ENCODE results near the gene TMEM221.
"Not testable (repeated sequence)": the region's sequence is repeated elsewhere in the genome, so short reads cannot be mapped to it uniquely, and the experiment has no call there.

TMEM221 gene

DNA sequence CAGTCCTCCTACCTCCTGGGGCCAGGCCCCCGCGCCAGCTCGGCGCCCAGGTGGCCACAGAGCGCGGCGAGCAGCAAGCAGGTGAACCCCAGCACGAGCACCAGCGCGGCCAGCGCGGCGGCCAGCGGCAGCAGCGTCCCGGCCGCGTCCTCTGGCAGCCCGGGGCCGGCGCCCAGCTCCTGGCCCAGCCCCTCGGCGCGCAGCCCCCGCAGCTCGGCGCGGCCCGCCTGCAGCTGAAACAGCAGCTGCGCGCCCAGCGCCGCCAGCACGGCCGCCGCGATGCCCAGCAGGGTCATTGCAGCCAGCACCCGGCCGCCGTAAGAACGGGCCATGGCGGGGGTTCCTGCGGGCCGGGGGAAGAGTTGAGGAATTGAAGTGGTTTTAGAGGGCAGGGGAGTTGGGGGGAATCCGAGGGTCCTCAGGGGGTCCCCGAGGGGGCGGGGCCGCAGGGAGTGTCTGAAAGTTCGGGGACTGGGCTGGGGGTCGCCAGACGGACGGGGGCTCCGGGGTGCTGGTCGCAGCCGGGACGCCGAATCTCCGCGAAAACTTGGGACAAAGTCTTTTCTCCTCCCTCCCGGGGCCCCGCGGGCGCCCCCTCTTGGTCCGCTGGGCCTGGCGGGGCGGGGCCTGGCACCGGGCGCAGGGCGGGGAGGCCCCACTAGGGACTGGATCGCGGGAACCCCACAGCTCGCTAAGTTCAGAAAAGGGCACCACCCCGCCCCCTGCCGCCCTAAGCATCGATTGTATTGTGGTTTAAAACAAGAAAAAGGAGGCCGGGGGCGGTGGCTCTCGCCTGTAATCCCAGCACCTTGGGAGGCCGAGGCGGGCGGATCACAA lies at the start of gene TMEM221:
Gene TMEM221, minus strand, starts transcription at position 538 of the 837 bp plus-strand sequence. Its CDS starts 206 bp downstream, at position 332.
- peak; percentile 78 for DNase-seq

DNA sequence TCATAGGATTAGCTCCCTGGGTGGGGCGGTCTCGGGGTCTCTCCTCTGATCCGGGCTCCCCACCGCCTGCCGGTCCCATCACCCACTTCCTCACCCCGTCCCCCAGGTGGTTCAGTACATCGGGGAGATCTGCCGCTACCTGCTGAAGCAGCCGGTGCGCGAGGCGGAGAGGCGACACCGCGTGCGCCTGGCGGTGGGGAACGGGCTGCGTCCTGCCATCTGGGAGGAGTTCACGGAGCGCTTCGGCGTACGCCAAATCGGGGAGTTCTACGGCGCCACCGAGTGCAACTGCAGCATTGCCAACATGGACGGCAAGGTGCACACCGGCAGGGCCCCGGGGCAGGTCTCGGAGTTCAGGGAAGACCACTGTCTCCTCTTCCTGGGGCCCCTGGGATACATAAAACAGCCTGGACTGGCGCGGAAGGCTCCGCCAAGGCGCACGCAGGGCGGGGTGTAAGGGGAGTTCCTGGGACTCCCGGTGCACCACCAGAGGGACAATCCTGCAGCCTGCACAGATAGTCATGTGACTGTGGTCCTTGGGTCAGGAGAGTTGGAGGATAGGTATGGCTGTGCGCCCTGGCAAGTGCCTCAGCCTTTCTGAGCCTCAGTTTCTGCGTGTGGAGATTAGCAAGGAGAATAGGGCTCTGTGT lies 48.8 kb upstream of the TMEM221 start:
- no peak for DNase-seq

- peak; percentile 91 for DNase-seq
Measured at GRCh38 chr19:17496337-17496997, 48.0 kb upstream of the TMEM221 start.

GRCh38 chr19:17495639-17496296 lies 47.3 kb upstream of the TMEM221 start:
- DNase-seq: no peak

GRCh38 chr19:17491287-17491686 lies 42.8 kb upstream of the TMEM221 start:
- DNase-seq: no peak

DNA sequence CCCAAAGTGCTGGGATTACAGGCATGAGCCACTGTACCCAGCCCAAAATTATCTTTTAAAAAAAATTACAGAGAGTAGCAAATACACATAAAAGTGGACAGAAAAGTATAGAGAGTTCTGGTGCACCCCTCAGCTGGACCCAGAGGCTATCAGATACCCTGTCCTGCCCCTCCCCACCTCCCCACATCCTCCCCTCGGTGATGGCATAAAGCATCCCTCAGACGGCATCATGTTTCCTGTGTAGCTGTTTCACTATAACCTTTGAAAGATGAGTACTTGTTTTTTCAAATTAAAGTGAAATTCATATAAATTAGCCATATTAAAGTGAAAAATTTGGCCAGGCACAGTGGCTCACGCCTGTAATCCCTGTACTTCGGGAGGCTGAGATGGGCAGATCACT lies 41.9 kb upstream of the TMEM221 start:
- DNase-seq: no peak

DNA sequence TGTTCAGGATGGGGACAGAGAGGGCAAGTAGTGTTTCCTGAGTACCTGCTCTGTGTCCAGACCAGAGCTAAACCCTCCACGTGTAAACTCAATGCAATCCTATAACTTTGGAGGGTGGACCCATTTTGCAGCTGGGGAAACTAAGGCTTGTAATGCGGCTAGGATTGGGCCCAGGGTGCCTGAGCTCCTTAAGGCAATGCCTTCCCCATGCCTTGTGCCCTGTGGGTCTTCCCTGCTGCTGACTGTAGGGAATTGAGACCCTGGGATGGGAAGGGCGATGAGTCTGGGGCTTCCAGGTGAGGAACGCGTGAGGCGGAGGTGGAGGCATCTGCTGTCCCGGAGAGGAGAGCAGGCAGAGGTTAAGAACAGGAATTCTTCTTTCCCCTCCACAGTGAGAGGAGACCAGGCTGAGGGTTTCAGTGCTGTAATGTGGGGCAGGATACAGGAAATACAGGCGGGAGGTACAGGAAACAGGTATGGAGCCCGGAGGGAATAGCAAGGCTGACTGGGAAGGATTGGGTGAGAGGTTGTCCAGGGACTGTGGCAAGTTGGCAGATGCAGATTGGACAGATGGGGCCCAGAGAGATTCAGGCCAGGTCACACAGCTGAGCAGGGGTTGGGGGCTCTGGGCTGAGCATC lies 41.0 kb upstream of the TMEM221 start:
- no peak for DNase-seq

DNA sequence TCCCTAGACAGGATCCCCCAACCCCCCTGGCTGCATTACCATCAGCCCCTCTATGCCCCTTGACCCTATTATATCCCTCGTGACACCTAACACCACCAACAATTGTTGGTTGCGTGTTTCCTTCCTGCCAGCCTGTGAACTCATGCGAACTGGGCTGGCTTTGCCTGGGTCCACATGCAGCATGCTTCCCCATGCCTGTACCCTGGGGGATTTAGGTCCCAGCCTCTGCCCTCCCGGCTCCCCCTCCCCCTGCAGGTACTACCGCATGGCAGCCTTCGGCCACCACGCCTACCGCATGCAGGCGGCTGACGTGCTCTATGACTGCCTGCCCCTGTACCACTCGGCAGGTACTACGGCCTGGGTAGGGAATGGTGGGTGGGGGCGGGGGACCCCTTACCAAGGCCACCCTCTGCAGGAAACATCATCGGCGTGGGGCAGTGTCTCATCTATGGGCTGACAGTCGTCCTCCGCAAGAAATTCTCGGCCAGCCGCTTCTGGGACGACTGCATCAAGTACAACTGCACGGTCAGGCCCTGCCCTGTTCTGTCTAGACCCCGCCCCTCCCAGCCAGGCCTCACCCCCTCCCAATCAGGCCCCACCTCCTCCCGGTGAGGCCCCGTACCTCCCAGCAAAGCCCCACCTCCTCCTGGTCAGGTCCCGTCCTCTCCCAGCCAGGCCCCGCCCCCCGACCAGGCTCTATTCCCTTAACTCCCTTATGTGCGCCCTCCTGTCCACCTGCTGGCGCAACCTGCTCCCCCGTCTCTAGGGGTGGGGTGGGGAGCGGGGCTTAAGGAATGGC lies 40.3 kb upstream of the TMEM221 start:
- peak; percentile 88 for DNase-seq

GRCh38 chr19:17487284-17488121 lies 39.0 kb upstream of the TMEM221 start:
- DNase-seq: peak; percentile 59

GRCh38 chr19:17486545-17487240 lies 38.2 kb upstream of the TMEM221 start:
- no peak for DNase-seq

- DNase-seq: no peak
Measured at GRCh38 chr19:17484520-17485185, 36.2 kb upstream of the TMEM221 start.

DNA sequence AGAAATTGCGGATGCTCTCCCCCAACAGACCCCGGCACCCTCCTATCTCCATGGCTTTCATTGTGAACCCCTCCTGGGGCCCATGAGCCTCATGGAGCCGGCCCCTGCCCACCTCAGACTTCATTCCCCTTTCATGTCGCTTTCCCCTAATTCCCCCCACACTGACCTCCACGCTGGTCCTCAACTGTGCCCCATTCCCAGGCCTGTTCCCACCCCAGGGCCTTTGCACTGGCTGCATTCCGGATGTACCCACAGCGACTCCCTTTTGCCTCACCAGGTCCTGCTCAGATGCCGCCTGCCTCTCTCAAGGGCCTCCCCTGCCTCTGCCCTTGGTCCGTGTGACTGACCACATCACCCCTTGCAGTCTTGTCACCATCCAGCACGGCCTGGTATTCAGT lies 35.1 kb upstream of the TMEM221 start:
- DNase-seq: no peak

DNA sequence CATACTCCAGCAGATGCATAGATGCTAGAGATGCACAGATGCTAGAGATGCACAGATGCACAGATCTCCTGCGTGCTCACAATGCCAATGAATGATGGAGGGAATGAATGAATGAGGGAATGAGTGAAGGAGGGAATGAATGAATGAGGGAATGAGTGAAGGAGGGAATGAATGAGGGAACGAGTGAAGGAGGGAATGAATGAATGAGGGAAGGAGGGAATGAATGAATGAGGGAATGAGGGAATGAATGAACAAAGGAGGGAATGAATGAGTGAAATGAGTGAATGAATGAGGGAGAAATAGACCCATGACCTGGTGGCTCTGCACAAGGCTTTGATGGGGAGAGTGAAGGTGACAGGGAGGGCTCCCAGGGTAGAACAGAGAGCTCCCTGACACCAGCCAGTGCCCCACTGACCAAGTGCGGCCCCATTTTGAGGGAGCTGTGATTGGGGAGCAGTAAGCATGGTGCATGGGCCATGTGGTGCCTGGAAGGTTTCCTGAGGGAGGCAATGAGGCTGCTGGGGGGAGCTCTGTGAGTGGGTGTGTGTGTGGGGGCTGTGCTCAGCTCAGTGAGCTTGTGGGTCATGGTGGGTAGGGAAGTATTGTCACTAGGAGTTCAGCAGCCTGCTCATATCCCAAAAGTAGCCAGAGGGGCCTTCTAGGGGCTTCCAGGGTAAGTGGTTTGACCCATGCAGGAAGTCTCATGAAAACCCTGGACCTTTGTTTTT lies 34.6 kb upstream of the TMEM221 start:
- no peak for DNase-seq

- no peak for DNase-seq
Measured at GRCh38 chr19:17481986-17482385, 33.5 kb upstream of the TMEM221 start.

DNA sequence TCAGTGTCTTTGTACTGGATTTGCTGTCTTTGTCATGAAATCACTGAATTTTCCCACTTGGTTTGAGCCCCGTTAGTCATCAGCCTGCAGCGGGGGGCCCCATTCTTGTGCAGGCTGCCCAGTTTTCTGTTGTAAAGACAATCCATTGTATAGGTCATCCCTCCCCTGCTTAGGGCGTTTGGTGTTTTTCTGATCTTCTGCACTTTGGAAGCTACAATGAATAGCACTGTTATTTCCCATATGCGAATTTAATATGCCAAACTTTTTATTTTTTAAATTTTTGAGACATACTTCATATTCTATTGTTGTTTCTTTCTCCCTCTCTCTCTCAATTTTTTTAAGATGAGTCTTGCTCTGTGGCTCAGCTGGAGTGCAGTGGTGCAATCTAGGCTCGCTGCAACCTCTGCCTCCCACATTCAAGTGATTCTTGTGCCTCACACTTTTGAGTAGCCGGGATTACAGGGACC lies 30.9 kb upstream of the TMEM221 start:
- DNase-seq: no peak

DNA sequence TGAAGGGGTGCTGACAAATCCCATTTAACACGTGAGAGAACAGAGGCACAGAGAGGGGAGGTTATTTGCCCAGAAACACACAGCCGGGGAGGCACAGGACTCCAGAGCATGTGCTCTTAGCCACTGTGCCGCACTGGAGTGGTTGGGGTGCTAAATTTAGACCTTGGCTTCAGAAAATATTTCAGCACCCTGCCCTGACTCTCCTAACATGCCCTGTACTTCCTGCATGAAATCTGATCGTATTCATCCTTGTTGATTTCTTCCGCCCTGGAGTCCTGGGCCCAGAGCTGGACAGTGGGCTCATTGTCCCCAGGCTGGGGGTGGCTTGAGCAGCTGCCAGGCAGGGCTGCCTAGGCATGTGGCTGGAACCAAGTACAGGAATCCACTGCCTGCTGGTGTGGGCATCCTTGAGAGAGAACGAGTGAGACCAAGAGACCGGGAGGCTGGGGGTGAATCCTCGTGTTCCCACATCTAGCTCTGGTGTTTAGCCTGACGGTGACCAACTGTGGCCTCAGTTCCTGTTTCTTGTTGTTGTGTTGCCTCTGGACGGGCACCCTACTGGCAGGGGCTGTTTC lies 27.2 kb upstream of the TMEM221 start:
- no peak for DNase-seq

GRCh38 chr19:17475011-17475540 lies 26.6 kb upstream of the TMEM221 start:
- not testable (repeated sequence) for DNase-seq

- no peak for DNase-seq
Measured at GRCh38 chr19:17473041-17473440, 24.6 kb upstream of the TMEM221 start.

Data from activated CD8-positive, alpha-beta memory T cell treated with anti-CD3 and anti-CD28 coated beads for 24 hours (primary cell).